Skin epidermis (tissue), 12 donors: Measurements from ENCODE around the gene RBP3.

Experiments
- H3K27ac ChIP-seq, 21 experiments: fragments of 200-600 bp; sonication (generic) in 11 of 21; one replicate each; pipeline ENCODE4 v1.5.0; 2020; ENCODE audit warnings: mild to moderate bottlenecking in 3 of 21, inconsistent platforms in 2 of 21, moderate library complexity in 2 of 21
- H3K4me3 ChIP-seq, 7 experiments: fragments of 200-600 bp; sonication (generic) in 2 of 7; one replicate each; pipeline ENCODE4 v1.5.0; 2020; ENCODE audit warnings: inconsistent platforms in 2 of 7, mild to moderate bottlenecking in 2 of 7, moderate library complexity in 1 of 7

Gene RBP3

GRCh38 chr10:47367646-47368045 is 19.5 kb downstream of the RBP3 start:
- Histone ChIP-seq H3K4me3 (no peak overlapping the region), H3K27ac (no peak overlapping the region)

GRCh38 chr10:47368431-47369180 is 20.4 kb downstream of the RBP3 start:
- H3K4me3 ChIP-seq, result no peak overlapping the region
- H3K27ac ChIP-seq, result no peak overlapping the region

GRCh38 chr10:47369251-47369894 is 21.2 kb downstream of the RBP3 start:
- no peak overlapping the region for H3K4me3 ChIP-seq
- no peak overlapping the region for H3K27ac ChIP-seq

GRCh38 chr10:47370015-47370767 is 22.0 kb downstream of the RBP3 start:
- Histone ChIP-seq H3K27ac (no peak overlapping the region), H3K4me3 (no peak overlapping the region)

GRCh38 chr10:47370878-47371277 is 22.7 kb downstream of the RBP3 start:
- Histone ChIP-seq H3K27ac (no peak overlapping the region), H3K4me3 (no peak overlapping the region)

- Histone ChIP-seq H3K4me3 (no peak overlapping the region), H3K27ac (no peak overlapping the region)
Measured at GRCh38 chr10:47371629-47372485, 23.7 kb downstream of the RBP3 start.

GRCh38 chr10:47372726-47373125 is 24.6 kb downstream of the RBP3 start:
- Histone ChIP-seq H3K4me3 (no peak overlapping the region), H3K27ac (no peak overlapping the region)

GRCh38 chr10:47374611-47375536 is 26.7 kb downstream of the RBP3 start:
- H3K4me3 ChIP-seq, result no peak overlapping the region
- H3K27ac ChIP-seq, result no peak overlapping the region

GRCh38 chr10:47376522-47377220 is 28.5 kb downstream of the RBP3 start:
- H3K4me3 ChIP-seq, result no peak overlapping the region

GRCh38 chr10:47378183-47378510 is 30.0 kb downstream of the RBP3 start:
- Histone ChIP-seq H3K4me3 (no peak overlapping the region), H3K27ac (no peak overlapping the region)

More at GRCh38 chr10:47376522-47377220, 28.5 kb downstream of the RBP3 start:
- H3K27ac ChIP-seq, result no peak overlapping the region

GRCh38 chr10:47378606-47379444 is 30.7 kb downstream of the RBP3 start:
- Histone ChIP-seq H3K4me3 (no peak overlapping the region), H3K27ac (no peak overlapping the region)

- Histone ChIP-seq H3K27ac (no peak overlapping the region), H3K4me3 (no peak overlapping the region)
Measured at GRCh38 chr10:47379445-47379785, 31.3 kb downstream of the RBP3 start.

- Histone ChIP-seq H3K4me3 (no peak overlapping the region), H3K27ac (no peak overlapping the region)
Measured at GRCh38 chr10:47379901-47380300, 31.7 kb downstream of the RBP3 start.

GRCh38 chr10:47380341-47381102 is 32.4 kb downstream of the RBP3 start:
- H3K27ac ChIP-seq, result no peak overlapping the region
- H3K4me3 ChIP-seq, result no peak overlapping the region

- no peak overlapping the region for H3K4me3 ChIP-seq
- no peak overlapping the region for H3K27ac ChIP-seq
Measured at GRCh38 chr10:47381103-47381395, 32.9 kb downstream of the RBP3 start.

GRCh38 chr10:47381427-47382379 is 33.5 kb downstream of the RBP3 start:
- no peak overlapping the region for H3K4me3 ChIP-seq
- H3K27ac ChIP-seq, result no peak overlapping the region
